ENCODE results near the gene SHH.

Gene SHH

GRCh38 chr7:155755026-155755425, 57.2 kb downstream of the SHH start:
- H4K12ac ChIP-seq (ENCODE audit: low read depth, low read length) = no peak overlapping the region
- no peak overlapping the region for H2BK5ac ChIP-seq (ENCODE audit: low read depth, low read length, poor library complexity)
- no peak overlapping the region for H2AFZ ChIP-seq (ENCODE audit: insufficient read depth, low read length, poor library complexity)
- no peak overlapping the region for H3K4me2 ChIP-seq (ENCODE audit: low read length)
- DNase-seq = no peak
- no CpG with 5 or more reads among the region's 3 CpGs for WGBS (ENCODE audit: extremely low coverage, insufficient coverage, insufficient read length)
- peaks cover 5% of the 10 kb centered on the region in 2 experiments for H3K36me3 ChIP-seq (ENCODE audit: control insufficient read depth in 1 of 2, insufficient read depth in 2 of 2, low read length in 2 of 2)
- H3K79me1 ChIP-seq (ENCODE audit: low read length) = no peaks in the 10 kb centered on the region
- H3K4me1 ChIP-seq (ENCODE audit: control insufficient read depth in 1 of 2, insufficient read depth in 2 of 2, low read length in 2 of 2) = peaks cover 0 to 2% of the 10 kb centered on the region in 2 experiments
- H4K91ac ChIP-seq (ENCODE audit: low read depth, low read length) = no peak overlapping the region
- no peak overlapping the region for H2BK12ac ChIP-seq (ENCODE audit: low read length)
- H3K23ac ChIP-seq (ENCODE audit: low read length) = no peak overlapping the region
- no peaks in the 10 kb centered on the region for H3K79me2 ChIP-seq (ENCODE audit: control insufficient read depth, insufficient read depth, low read length, poor library complexity)
- peak overlapping the region; percentile 69 for H3K9ac ChIP-seq (ENCODE audit: low read length)
- no peak overlapping the region for H2AK5ac ChIP-seq (ENCODE audit: low read length)
- H3K4ac ChIP-seq (ENCODE audit: low read depth, low read length) = no peak overlapping the region
- H3K14ac ChIP-seq (ENCODE audit: low read length) = no peak overlapping the region
- no peak overlapping the region for H3K18ac ChIP-seq (ENCODE audit: low read length)
- no peak overlapping the region for H4K8ac ChIP-seq (ENCODE audit: low read depth, low read length)
- H3K27ac ChIP-seq (ENCODE audit: low read depth, low read length) = no peak overlapping the region
- no peak overlapping the region for H3K4me3 ChIP-seq (ENCODE audit: low read depth, low read length)
- H2BK120ac ChIP-seq (ENCODE audit: insufficient read depth, low read length, poor library complexity) = no peak overlapping the region
- no peaks in the 10 kb centered on the region for H3K27me3 ChIP-seq (ENCODE audit: insufficient read depth, low read length)
- H3K9me3 ChIP-seq (ENCODE audit: insufficient read depth, low read depth, low read length) = no peaks in the 10 kb centered on the region

GRCh38 chr7:155754165-155754564, 58.1 kb downstream of the SHH start:
- H2BK12ac ChIP-seq (ENCODE audit: low read length) = no peak overlapping the region
- H3K14ac ChIP-seq (ENCODE audit: low read length) = no peak overlapping the region
- no peaks in the 10 kb centered on the region for H3K9me3 ChIP-seq (ENCODE audit: insufficient read depth, low read depth, low read length)
- no peak overlapping the region for H3K4me2 ChIP-seq (ENCODE audit: low read length)
- no peak overlapping the region for H2AK5ac ChIP-seq (ENCODE audit: low read length)
- H3K27ac ChIP-seq (ENCODE audit: low read depth, low read length) = no peak overlapping the region
- no peak overlapping the region for H3K4me3 ChIP-seq (ENCODE audit: low read depth, low read length)
- no peaks in the 10 kb centered on the region for H3K79me1 ChIP-seq (ENCODE audit: low read length)
- H3K36me3 ChIP-seq (ENCODE audit: control insufficient read depth in 1 of 2, insufficient read depth in 2 of 2, low read length in 2 of 2) = peaks cover 3 to 5% of the 10 kb centered on the region in 2 experiments
- H3K27me3 ChIP-seq (ENCODE audit: insufficient read depth, low read length) = no peaks in the 10 kb centered on the region
- no peaks in the 10 kb centered on the region for H3K79me2 ChIP-seq (ENCODE audit: control insufficient read depth, insufficient read depth, low read length, poor library complexity)
- no peak for DNase-seq
- no peak overlapping the region for H3K18ac ChIP-seq (ENCODE audit: low read length)
- no peak overlapping the region for H2BK5ac ChIP-seq (ENCODE audit: low read depth, low read length, poor library complexity)
- H3K23ac ChIP-seq (ENCODE audit: low read length) = no peak overlapping the region
- no peak overlapping the region for H2BK120ac ChIP-seq (ENCODE audit: insufficient read depth, low read length, poor library complexity)
- no peak overlapping the region for H3K9ac ChIP-seq (ENCODE audit: low read length)
- H3K4ac ChIP-seq (ENCODE audit: low read depth, low read length) = no peak overlapping the region
- no peak overlapping the region for H4K8ac ChIP-seq (ENCODE audit: low read depth, low read length)
- no peak overlapping the region for H4K12ac ChIP-seq (ENCODE audit: low read depth, low read length)
- peaks cover 0 to 2% of the 10 kb centered on the region in 2 experiments for H3K4me1 ChIP-seq (ENCODE audit: control insufficient read depth in 1 of 2, insufficient read depth in 2 of 2, low read length in 2 of 2)
- H2AFZ ChIP-seq (ENCODE audit: insufficient read depth, low read length, poor library complexity) = no peak overlapping the region
- no peak overlapping the region for H4K91ac ChIP-seq (ENCODE audit: low read depth, low read length)

- H3K4ac ChIP-seq (ENCODE audit: low read depth, low read length) = no peak overlapping the region
- H3K4me2 ChIP-seq (ENCODE audit: low read length) = no peak overlapping the region
- H2AK5ac ChIP-seq (ENCODE audit: low read length) = no peak overlapping the region
- H3K14ac ChIP-seq (ENCODE audit: low read length) = no peak overlapping the region
- H2BK120ac ChIP-seq (ENCODE audit: insufficient read depth, low read length, poor library complexity) = no peak overlapping the region
- H3K27me3 ChIP-seq (ENCODE audit: insufficient read depth, low read length) = no peaks in the 10 kb centered on the region
- H3K23ac ChIP-seq (ENCODE audit: low read length) = no peak overlapping the region
- no peak overlapping the region for H3K27ac ChIP-seq (ENCODE audit: low read depth, low read length)
- H2BK12ac ChIP-seq (ENCODE audit: low read length) = no peak overlapping the region
- H3K79me2 ChIP-seq (ENCODE audit: control insufficient read depth, insufficient read depth, low read length, poor library complexity) = no peaks in the 10 kb centered on the region
- H3K4me3 ChIP-seq (ENCODE audit: low read depth, low read length) = no peak overlapping the region
- no peak overlapping the region for H4K91ac ChIP-seq (ENCODE audit: low read depth, low read length)
- no peak overlapping the region for H3K9ac ChIP-seq (ENCODE audit: low read length)
- no peak for DNase-seq
- H2AFZ ChIP-seq (ENCODE audit: insufficient read depth, low read length, poor library complexity) = no peak overlapping the region
- no peak overlapping the region for H3K18ac ChIP-seq (ENCODE audit: low read length)
- peaks cover 0 to 1% of the 10 kb centered on the region in 2 experiments for H3K36me3 ChIP-seq (ENCODE audit: control insufficient read depth in 1 of 2, insufficient read depth in 2 of 2, low read length in 2 of 2)
- WGBS (ENCODE audit: extremely low coverage, insufficient coverage, insufficient read length) = no CpG with 5 or more reads among the region's 10 CpGs
- H3K9me3 ChIP-seq (ENCODE audit: insufficient read depth, low read depth, low read length) = no peaks in the 10 kb centered on the region
- no peak overlapping the region for H2BK5ac ChIP-seq (ENCODE audit: low read depth, low read length, poor library complexity)
- peaks cover 0 to 2% of the 10 kb centered on the region in 2 experiments for H3K4me1 ChIP-seq (ENCODE audit: control insufficient read depth in 1 of 2, insufficient read depth in 2 of 2, low read length in 2 of 2)
- H3K79me1 ChIP-seq (ENCODE audit: low read length) = no peaks in the 10 kb centered on the region
- H4K12ac ChIP-seq (ENCODE audit: low read depth, low read length) = no peak overlapping the region
- H4K8ac ChIP-seq (ENCODE audit: low read depth, low read length) = no peak overlapping the region
Measured at GRCh38 chr7:155753446-155753965, 58.8 kb downstream of the SHH start.

GRCh38 chr7:155752756-155753445, 59.4 kb downstream of the SHH start:
- H3K79me2 ChIP-seq (ENCODE audit: control insufficient read depth, insufficient read depth, low read length, poor library complexity) = no peaks in the 10 kb centered on the region
- no peak overlapping the region for H3K27ac ChIP-seq (ENCODE audit: low read depth, low read length)

More at GRCh38 chr7:155752756-155753445, 59.4 kb downstream of the SHH start:
- no peak overlapping the region for H2BK120ac ChIP-seq (ENCODE audit: insufficient read depth, low read length, poor library complexity)
- no peak overlapping the region for H3K18ac ChIP-seq (ENCODE audit: low read length)
- no peak overlapping the region for H3K23ac ChIP-seq (ENCODE audit: low read length)
- no peak overlapping the region for H4K12ac ChIP-seq (ENCODE audit: low read depth, low read length)
- H4K91ac ChIP-seq (ENCODE audit: low read depth, low read length) = no peak overlapping the region
- DNase-seq = no peak
- no peaks in the 10 kb centered on the region for H3K79me1 ChIP-seq (ENCODE audit: low read length)
- no peak overlapping the region for H4K8ac ChIP-seq (ENCODE audit: low read depth, low read length)
- no peak overlapping the region for H2AK5ac ChIP-seq (ENCODE audit: low read length)
- no peak overlapping the region for H2BK5ac ChIP-seq (ENCODE audit: low read depth, low read length, poor library complexity)
- no peak overlapping the region for H2AFZ ChIP-seq (ENCODE audit: insufficient read depth, low read length, poor library complexity)
- H3K14ac ChIP-seq (ENCODE audit: low read length) = no peak overlapping the region
- H2BK12ac ChIP-seq (ENCODE audit: low read length) = no peak overlapping the region
- WGBS (ENCODE audit: extremely low coverage, insufficient coverage, insufficient read length) = no CpG with 5 or more reads among the region's 9 CpGs
- H3K4me2 ChIP-seq (ENCODE audit: low read length) = no peak overlapping the region
- H3K27me3 ChIP-seq (ENCODE audit: insufficient read depth, low read length) = no peaks in the 10 kb centered on the region
- no peak overlapping the region for H3K4ac ChIP-seq (ENCODE audit: low read depth, low read length)
- H3K36me3 ChIP-seq (ENCODE audit: control insufficient read depth in 1 of 2, insufficient read depth in 2 of 2, low read length in 2 of 2) = peaks cover 0 to 2% of the 10 kb centered on the region in 2 experiments
- H3K9me3 ChIP-seq (ENCODE audit: insufficient read depth, low read depth, low read length) = no peaks in the 10 kb centered on the region
- peaks cover 0 to 2% of the 10 kb centered on the region in 2 experiments for H3K4me1 ChIP-seq (ENCODE audit: control insufficient read depth in 1 of 2, insufficient read depth in 2 of 2, low read length in 2 of 2)
- H3K9ac ChIP-seq (ENCODE audit: low read length) = no peak overlapping the region
- no peak overlapping the region for H3K4me3 ChIP-seq (ENCODE audit: low read depth, low read length)

Measured in trophoblast cell (in vitro differentiated cells and primary cell).